Dendritic cell treated with granulocyte-macrophage colony-stimulating factor and Interleukin-4, amounts not matched to agents 40 ng/mL and 50 ng/mL, for 4 days (primary cell): ENCODE results near the gene GPR146.
"Not testable (repeated sequence)": the region's sequence is repeated elsewhere in the genome, so short reads cannot be mapped to it uniquely, and the experiment has no call there.

Experiments
- H3K27ac Mint-ChIP-seq: one replicate; pipeline ENCODE4 v1.8.0; 2022; ENCODE audit warnings: mild to moderate bottlenecking, mixed read lengths
- H3K27me3 Mint-ChIP-seq: one replicate; pipeline ENCODE4 v1.8.0; 2022; ENCODE audit warnings: mild to moderate bottlenecking, mixed read lengths
- H3K36me3 Mint-ChIP-seq: one replicate; pipeline ENCODE4 v1.8.0; 2022; ENCODE audit warnings: low read depth, mixed read lengths
- H3K4me1 Mint-ChIP-seq: one replicate; pipeline ENCODE4 v1.8.0; 2022; ENCODE audit warnings: low read depth, mixed read lengths
- H3K4me3 Mint-ChIP-seq: one replicate; pipeline ENCODE4 v1.8.0; 2022; ENCODE audit warnings: mild to moderate bottlenecking, moderate library complexity, mixed read lengths
- H3K9me3 Mint-ChIP-seq: one replicate; pipeline ENCODE4 v1.8.0; 2022; ENCODE audit warnings: mixed read lengths
- intact Hi-C: fragments of 100-400 bp; cut with micrococcal nuclease; formaldehyde crosslinking; loops from one replicate; pipeline ENCODE4 v1.15.0; 2022

The GPR146 gene, protein sequence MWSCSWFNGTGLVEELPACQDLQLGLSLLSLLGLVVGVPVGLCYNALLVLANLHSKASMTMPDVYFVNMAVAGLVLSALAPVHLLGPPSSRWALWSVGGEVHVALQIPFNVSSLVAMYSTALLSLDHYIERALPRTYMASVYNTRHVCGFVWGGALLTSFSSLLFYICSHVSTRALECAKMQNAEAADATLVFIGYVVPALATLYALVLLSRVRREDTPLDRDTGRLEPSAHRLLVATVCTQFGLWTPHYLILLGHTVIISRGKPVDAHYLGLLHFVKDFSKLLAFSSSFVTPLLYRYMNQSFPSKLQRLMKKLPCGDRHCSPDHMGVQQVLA

DNA sequence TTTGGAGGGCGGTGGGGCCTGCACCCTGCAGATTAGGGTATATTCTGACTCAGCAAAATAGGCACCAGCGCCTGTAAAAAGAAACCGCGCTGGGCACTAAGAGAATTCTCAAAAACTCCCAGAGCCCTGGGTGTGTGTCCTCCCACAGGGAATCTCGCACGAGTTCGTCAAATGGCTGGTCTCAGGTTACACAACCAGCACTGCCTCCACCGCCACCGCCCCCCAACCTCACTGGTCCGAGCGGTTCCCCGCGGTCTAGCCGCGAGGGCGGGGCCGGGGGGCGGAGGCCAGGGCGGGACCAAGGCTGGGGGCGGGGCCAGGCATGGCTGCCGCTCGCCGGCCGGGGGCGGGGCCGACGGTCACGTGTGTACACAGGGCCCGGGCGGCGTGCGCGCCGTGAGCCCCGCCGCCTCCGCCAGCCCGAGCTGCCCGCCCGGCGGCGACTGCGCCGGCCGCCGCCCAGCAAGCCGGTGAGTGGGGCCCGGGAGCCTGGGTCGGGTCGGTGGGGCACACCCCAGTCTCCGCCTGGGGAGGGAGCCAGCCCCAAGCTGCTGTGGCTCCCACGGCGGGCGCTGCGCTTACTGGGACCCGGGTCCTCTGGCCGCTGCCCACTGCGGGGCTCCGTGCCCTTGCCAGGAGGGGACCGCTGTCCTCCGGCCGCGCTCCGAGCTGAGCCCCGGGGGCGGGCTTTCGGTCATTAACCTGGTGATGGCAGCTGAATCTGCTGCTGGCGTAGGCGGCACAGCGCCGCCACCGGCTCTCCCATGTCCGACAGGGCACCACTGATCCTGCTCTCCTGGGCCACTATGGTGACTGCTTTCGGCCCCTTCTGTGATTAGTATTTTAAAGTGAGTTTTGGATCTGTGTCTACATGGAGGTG lies at the start of gene GPR146:
Gene GPR146 (plus strand): TSS at position 358 of the 880 bp plus-strand sequence. CDS start 12,970 bp downstream, outside the sequence.
- intact Hi-C loops: loop anchor here (1.0 kb wide), 1 partner anchor 18 kb away; no protein-coding TSS in a partner anchor
- H3K4me3 Mint-ChIP-seq: peak within 1 kb of the TSS; percentile 86
- peaks cover 67% of the 10 kb centered on the region for H3K4me1 Mint-ChIP-seq
- peak within 1 kb of the TSS; percentile 88 for H3K27ac Mint-ChIP-seq
- peaks cover 34% of the 10 kb centered on the region for H3K27me3 Mint-ChIP-seq
- H3K36me3 Mint-ChIP-seq: peaks cover 22% of the 10 kb centered on the region
- no peaks in the 10 kb centered on the region for H3K9me3 Mint-ChIP-seq

DNA sequence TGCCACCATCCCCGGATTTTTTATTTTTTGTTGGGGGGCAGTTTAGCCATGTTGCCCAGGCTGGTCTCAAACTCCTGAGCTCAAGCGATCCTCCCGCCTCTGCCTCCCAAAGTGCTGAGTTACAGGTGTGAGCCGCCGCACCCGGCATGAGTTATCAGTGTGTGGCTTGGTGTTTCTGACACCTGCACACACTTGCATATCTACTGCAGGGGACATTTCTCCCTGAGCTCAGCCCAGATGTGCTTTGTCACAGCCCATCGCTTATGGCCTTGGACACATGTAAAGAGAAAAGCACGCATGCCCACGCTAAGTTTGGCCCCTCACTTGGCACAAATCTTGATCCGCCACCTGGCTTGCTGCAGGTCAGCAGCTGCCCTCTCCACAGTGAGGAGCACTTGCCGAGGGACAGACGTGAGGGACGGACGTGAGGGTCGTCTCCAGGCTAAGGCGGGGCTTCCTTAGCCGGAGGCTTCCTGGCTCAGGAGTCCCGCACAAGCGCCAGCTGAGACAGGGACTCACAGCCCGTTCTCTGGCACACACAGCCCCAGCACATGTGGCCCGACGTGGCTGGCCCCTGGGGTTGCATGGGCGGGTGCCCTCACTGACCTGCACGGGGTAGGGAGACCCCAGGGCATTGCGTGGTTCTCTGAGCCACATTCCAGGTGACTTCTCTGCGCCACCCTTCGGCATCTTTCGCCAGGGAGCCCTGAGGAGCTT lies 49.6 kb upstream of the GPR146 start:
- H3K4me3 Mint-ChIP-seq: no peak overlapping the region
- peaks cover 27% of the 10 kb centered on the region for H3K27me3 Mint-ChIP-seq
- H3K27ac Mint-ChIP-seq: no peak overlapping the region
- intact Hi-C loops: no loop called here
- H3K4me1 Mint-ChIP-seq: peaks cover 17% of the 10 kb centered on the region
- no peaks in the 10 kb centered on the region for H3K9me3 Mint-ChIP-seq
- peaks cover 43% of the 10 kb centered on the region for H3K36me3 Mint-ChIP-seq

DNA sequence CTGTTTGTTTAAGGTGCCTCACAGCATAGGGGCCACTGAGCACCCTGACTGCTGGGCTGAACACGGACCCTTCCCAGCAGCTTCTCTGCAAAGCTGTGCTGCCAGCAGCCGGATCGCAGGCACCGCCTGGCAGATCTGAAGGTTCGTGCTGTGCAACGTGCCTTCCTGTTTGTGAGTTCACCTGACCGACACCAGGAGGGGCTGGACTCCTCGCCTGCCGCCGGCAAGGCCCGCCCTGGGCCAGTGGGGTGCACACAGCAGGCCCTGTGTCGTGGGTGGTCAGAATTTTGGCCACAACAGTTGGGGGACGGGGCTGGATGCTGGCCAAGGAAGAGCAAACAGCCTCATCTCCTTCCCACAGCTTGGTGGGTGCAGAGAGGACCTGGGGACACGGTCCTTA lies 48.8 kb upstream of the GPR146 start:
- H3K27me3 Mint-ChIP-seq: peaks cover 24% of the 10 kb centered on the region
- H3K4me3 Mint-ChIP-seq: no peak overlapping the region
- intact Hi-C loops: no loop called here
- H3K4me1 Mint-ChIP-seq: peaks cover 17% of the 10 kb centered on the region
- H3K9me3 Mint-ChIP-seq: no peaks in the 10 kb centered on the region
- peaks cover 51% of the 10 kb centered on the region for H3K36me3 Mint-ChIP-seq
- H3K27ac Mint-ChIP-seq: no peak overlapping the region

DNA sequence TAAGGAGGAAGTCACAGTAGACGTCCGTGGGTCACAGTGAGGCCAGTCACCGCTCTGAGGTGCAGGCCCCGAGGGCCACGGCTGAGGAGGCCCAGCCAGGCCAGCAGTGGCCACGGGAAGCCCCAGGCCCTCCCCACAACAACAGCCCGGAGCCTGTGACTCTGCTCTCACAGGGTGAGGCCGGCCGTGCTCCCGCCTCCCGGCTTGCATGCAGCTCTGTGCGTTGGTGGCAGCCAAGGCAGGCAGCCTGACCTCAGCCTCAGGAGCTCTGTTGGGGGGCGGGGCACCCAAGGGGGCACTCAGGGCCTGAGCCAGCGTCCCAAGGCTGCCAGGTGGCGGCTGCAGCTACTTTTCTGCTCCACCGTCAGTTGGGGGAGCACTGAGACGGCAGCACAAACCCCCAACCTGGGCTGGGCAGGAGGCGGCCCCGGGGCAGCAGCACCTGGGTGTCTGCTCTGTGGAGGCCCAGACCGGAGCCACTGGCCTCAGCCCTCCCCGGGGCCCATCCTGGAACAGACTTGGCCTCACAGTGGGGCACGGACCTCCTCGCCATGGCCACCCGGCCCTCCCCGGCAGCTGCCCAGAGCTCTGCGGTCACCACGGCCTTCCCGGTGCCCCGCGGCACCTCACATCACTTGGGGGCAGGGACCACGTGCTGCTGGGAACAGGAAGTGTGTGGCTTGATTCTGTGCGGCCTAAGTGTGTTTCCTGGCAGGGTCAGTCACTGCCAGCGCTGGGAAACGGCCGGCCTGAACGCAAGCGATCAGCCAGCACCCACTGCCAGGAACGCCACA lies 48.1 kb upstream of the GPR146 start:
- Mint-ChIP-seq H3K27me3 (peaks cover 24% of the 10 kb centered on the region), H3K4me1 (peaks cover 17% of the 10 kb centered on the region), H3K9me3 (no peaks in the 10 kb centered on the region), H3K4me3 (no peak overlapping the region), H3K36me3 (peaks cover 58% of the 10 kb centered on the region), H3K27ac (no peak overlapping the region)
- intact Hi-C loops: no loop called here

DNA sequence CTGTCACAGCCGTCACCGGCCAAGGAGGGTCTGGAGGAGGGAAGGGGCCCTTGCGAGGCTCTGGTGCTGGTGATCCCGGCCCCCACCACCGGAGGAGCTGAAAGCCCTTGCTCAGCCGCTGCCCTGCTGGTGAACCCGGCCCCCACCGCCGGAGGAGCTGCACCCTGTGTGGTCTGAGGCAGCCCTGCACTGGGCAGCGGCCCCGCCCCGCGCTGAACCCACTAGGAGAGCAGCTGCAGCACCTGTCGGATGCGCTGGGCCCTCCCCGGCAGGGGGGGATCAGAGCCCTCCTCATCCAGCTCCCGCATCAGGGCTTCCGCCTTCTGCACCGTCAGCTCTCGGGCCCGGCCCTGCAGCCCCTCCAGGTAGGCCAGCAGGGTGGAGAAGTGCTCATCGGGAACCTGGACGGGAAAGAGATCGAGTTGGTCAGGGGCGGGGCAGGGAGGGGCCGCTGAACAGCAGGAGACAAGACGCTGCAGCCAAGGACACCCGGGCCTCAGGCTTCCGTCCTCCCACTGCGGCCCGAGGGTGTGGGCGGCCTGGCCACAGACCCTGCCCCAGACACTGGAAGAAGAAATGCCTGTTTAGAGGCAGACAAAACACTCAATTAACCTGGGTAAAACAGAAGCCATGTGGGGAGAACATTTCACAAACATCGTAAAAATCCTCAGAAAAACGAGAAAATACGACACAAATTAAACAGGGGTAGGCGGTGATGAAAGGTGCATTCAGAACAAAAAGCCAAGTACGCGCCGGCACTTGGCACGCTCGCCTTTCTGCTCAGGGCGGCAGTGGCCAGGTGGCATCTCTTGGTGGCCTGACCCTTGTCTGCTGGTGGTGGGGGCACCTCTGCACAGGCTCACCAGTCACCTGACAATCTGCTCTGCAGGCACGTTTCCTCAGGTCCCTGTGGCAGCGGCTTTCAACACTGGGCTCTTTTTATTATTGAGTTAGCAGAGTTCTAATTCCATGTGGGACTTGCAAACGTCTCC lies 46.6 kb upstream of the GPR146 start:
- Mint-ChIP-seq H3K4me1 (peaks cover 17% of the 10 kb centered on the region), H3K27ac (no peak overlapping the region), H3K27me3 (peaks cover 16% of the 10 kb centered on the region), H3K36me3 (peaks cover 72% of the 10 kb centered on the region), H3K9me3 (no peaks in the 10 kb centered on the region), H3K4me3 (no peak overlapping the region)
- intact Hi-C loops: no loop called here

DNA sequence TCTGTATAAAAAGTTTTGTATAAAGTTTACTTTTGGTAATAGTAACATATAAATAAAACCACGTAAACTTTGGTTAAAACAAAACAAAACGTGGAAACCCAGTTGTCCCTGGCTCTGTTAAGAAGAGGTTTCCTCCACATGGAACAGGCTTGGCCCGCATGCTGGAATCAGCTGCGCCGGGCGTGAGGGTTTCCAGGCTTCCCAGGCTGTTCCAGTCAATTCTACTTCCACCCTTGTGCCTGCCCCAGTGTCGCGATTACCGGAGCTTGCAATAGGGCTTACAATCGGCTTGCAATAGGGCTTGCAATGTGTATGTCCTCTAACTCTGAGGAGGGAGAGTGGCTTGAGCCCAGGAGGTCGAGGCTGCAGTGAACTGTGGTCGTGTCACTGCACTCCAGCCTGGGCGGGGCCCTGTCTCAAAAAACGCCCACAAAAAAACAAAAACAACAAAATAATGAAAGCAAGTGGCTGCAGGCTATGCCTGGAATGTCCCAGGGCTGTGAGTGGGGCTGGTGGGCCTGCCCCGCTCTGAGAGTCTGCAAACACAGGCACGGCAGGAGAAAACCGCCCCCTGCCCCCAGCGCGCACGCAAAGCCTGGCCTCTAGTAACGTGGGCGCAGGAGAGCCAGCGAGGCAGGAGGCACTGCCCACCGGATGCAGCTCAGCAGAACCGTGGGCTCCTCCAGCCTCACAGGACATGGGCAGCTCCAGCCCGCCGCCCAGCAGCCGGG lies 45.0 kb upstream of the GPR146 start:
- H3K4me3 Mint-ChIP-seq: no peak overlapping the region
- intact Hi-C loops: no loop called here
- H3K27ac Mint-ChIP-seq: no peak overlapping the region
- H3K9me3 Mint-ChIP-seq: no peaks in the 10 kb centered on the region
- H3K27me3 Mint-ChIP-seq: peaks cover 6% of the 10 kb centered on the region
- peaks cover 83% of the 10 kb centered on the region for H3K36me3 Mint-ChIP-seq
- H3K4me1 Mint-ChIP-seq: peaks cover 11% of the 10 kb centered on the region

DNA sequence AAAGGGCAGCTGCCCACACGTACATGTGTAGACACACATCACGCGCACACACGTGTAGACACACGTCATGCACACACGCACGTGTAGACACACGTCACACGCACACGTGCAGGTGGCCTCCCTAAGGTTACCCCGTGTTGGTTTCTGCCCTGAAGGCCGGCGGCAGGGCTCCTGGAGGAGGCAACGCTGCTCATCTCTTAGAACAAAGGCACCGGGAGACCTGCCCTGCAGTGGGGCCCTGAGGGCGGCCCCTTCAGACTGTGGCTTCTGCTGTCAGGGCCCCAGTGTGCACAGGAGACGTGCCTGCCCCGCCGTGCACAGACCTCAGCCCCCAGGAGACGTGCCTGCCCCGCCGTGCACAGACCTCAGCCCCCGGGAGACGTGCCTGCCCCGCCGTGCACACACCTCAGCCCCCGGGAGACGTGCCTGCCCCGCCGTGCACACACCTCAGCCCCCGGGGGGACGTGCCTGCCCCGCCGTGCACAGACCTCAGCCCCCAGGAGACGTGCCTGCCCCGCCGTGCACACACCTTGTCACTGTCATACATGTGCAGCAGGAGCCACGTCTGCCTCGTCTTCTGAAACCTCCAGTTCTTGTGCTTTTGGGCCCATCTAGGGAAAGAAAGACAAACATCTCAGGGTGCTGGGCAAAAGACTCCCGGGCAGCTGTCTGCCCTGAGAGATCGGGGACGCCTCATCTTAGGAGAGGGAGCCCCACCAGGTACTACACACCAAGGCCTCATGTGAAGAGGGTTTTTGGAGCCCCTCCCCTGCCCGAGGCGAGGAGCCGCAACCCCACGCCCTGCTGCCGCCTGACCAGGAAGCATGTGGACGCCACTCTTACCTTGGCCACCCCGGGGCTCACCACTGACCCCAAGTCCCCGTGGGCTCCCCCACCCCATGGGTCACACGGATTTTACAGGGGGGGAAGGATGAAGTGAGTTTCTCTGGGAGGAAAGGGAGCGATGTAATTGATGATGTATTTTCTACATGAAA lies 44.1 kb upstream of the GPR146 start:
- Mint-ChIP-seq H3K36me3 (peaks cover 90% of the 10 kb centered on the region), H3K27me3 (no peaks in the 10 kb centered on the region), H3K27ac (no peak overlapping the region), H3K9me3 (no peaks in the 10 kb centered on the region), H3K4me1 (peaks cover 15% of the 10 kb centered on the region), H3K4me3 (no peak overlapping the region)
- intact Hi-C loops: no loop called here

DNA sequence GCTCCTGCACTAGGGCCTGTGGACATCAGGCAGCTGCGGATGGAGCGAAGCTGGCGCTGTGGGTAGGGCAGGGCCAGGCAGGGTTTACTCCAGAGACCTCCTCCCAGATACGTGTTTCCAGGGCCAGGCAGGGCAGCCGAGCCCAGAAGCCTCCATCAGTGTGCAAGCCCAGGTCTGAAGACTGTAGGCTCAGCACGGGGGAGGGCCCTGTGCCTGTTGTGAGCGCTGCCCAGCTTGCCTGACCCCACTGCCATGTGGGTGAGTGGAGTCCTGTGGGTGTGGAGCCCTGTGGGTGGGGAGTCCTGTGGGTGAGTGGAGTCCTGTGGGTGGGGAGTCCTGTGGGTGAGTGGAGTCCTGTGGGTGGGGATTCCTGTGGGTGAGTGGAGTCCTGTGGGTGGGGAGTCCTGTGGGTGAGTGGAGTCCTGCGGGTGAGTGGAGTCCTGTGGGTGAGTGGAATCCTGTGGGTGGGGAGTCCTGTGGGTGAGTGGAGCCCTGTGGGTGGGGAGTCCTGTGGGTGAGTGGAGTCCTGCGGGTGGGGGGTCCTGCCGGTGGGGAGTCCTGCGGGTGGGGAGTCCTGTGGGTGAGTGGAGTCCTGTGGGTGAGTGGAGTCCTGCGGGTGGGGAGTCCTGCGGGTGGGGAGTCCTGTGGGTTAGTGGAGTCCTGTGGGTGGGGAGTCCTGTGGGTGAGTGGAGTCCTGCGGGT lies 43.1 kb upstream of the GPR146 start:
- H3K27ac Mint-ChIP-seq, H3K9me3 Mint-ChIP-seq, intact Hi-C loops, H3K27me3 Mint-ChIP-seq, H3K4me3 Mint-ChIP-seq: not testable (repeated sequence)
- Mint-ChIP-seq H3K4me1 (peaks cover 15% of the 10 kb centered on the region), H3K36me3 (peaks cover 92% of the 10 kb centered on the region)

DNA sequence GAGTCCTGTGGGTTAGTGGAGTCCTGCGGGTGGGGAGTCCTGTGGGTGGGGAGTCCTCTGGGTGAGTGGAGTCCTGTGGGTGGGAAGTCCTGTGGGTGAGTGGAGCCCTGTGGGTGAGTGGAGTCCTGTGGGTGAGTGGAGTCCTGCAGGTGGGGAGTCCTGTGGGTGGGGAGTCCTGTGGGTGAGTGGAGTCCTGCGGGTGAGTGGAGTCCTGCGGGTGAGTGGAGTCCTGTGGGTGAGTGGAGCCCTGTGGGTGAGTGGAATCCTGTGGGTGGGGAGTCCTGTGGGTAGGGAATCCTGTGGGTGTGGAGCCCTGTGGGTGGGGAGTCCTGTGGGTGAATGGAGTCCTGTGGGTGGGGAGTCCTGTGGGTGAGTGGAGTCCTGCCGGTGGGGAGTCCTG lies 42.3 kb upstream of the GPR146 start:
- H3K27me3 Mint-ChIP-seq, H3K9me3 Mint-ChIP-seq, intact Hi-C loops, H3K4me1 Mint-ChIP-seq, H3K4me3 Mint-ChIP-seq, H3K27ac Mint-ChIP-seq: not testable (repeated sequence)
- peaks cover 94% of the 10 kb centered on the region for H3K36me3 Mint-ChIP-seq

DNA sequence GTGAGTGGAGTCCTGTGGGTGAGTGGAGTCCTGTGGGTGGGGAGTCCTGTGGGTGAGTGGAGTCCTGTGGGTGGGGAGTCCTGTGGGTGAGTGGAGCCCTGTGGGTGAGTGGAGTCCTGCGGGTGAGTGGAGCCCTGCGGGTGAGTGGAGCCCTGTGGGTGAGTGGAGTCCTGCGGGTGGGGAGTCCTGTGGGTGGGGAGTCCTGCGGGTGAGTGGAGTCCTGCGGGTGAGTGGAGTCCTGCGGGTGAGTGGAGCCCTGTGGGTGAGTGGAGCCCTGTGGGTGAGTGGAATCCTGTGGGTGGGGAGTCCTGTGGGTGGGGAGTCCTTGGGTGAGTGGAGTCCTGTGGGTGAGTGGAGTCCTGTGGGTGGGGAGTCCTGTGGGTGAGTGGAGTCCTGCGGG lies 41.9 kb upstream of the GPR146 start:
- H3K27ac Mint-ChIP-seq, H3K4me1 Mint-ChIP-seq, H3K4me3 Mint-ChIP-seq, H3K9me3 Mint-ChIP-seq, H3K27me3 Mint-ChIP-seq, intact Hi-C loops: not testable (repeated sequence)
- peaks cover 94% of the 10 kb centered on the region for H3K36me3 Mint-ChIP-seq
